ENCODE measurements around the gene CDC42BPB.

The CDC42BPB gene

GRCh38 chr14:103006106-103006505 lies 51.2 kb downstream of the CDC42BPB start:
- Histone ChIP-seq H3K4me3 (ENCODE audit: insufficient read depth, low read length, poor library complexity, severe bottlenecking) (no peak overlapping the region), H3K9me2 (replicated peaks; ENCODE audit: insufficient read depth, low read length) (no peaks in the 10 kb centered on the region), H3K27ac (ENCODE audit: low read depth, low read length) (no peak overlapping the region), H2AFZ (ENCODE audit: low read depth, low read length, severe bottlenecking) (no peak overlapping the region), H3K36me3 (ENCODE audit: low read length) (no peaks in the 10 kb centered on the region), H3K79me2 (ENCODE audit: insufficient read depth, low read length) (no peaks in the 10 kb centered on the region), H3K4me2 (ENCODE audit: low read depth, low read length, poor library complexity, severe bottlenecking) (no peak overlapping the region), H3K9me3 (ENCODE audit: insufficient read depth, low read length) (no peaks in the 10 kb centered on the region), H3K9ac (ENCODE audit: low read length) (no peak overlapping the region), H3F3A (ENCODE audit: insufficient read depth) (no peaks in the 10 kb centered on the region), H4K20me1 (ENCODE audit: low read depth, low read length) (no peaks in the 10 kb centered on the region), H3K27me3 (ENCODE audit: low read length) (no peaks in the 10 kb centered on the region)
- no peak for TF ChIP-seq EZH2phosphoT487 (conservative IDR thresholded peaks at IDR 0.05; ENCODE audit: low read length)
- TF ChIP-seq CTCF (IDR thresholded peaks at IDR 0.05; ENCODE audit: insufficient read depth, low read length, poor library complexity, severe bottlenecking): no peak

GRCh38 chr14:103003850-103004249 lies 53.5 kb downstream of the CDC42BPB start:
- no peak overlapping the region for H2AFZ ChIP-seq (ENCODE audit: low read depth, low read length, severe bottlenecking)
- no peak overlapping the region for H3K4me3 ChIP-seq (ENCODE audit: insufficient read depth, low read length, poor library complexity, severe bottlenecking)
- no peaks in the 10 kb centered on the region for H3K36me3 ChIP-seq (ENCODE audit: low read length)
- no peaks in the 10 kb centered on the region for H3K9me3 ChIP-seq (ENCODE audit: insufficient read depth, low read length)
- H3K9ac ChIP-seq (ENCODE audit: low read length): no peak overlapping the region
- no peaks in the 10 kb centered on the region for H3F3A ChIP-seq (ENCODE audit: insufficient read depth)
- no peak overlapping the region for H3K4me2 ChIP-seq (ENCODE audit: low read depth, low read length, poor library complexity, severe bottlenecking)
- H4K20me1 ChIP-seq (ENCODE audit: low read depth, low read length): no peaks in the 10 kb centered on the region
- no peaks in the 10 kb centered on the region for H3K9me2 ChIP-seq (replicated peaks; ENCODE audit: insufficient read depth, low read length)
- H3K79me2 ChIP-seq (ENCODE audit: insufficient read depth, low read length): no peaks in the 10 kb centered on the region
- H3K27me3 ChIP-seq (ENCODE audit: low read length): no peaks in the 10 kb centered on the region
- TF ChIP-seq CTCF (IDR thresholded peaks at IDR 0.05; ENCODE audit: insufficient read depth, low read length, poor library complexity, severe bottlenecking): no peak
- TF ChIP-seq EZH2phosphoT487 (conservative IDR thresholded peaks at IDR 0.05; ENCODE audit: low read length): no peak
- H3K27ac ChIP-seq (ENCODE audit: low read depth, low read length): no peak overlapping the region

GRCh38 chr14:103003351-103003615 lies 54.1 kb downstream of the CDC42BPB start:
- no peaks in the 10 kb centered on the region for H3K27me3 ChIP-seq (ENCODE audit: low read length)
- no peak overlapping the region for H2AFZ ChIP-seq (ENCODE audit: low read depth, low read length, severe bottlenecking)
- H3K9me2 ChIP-seq (replicated peaks; ENCODE audit: insufficient read depth, low read length): no peaks in the 10 kb centered on the region
- no peak overlapping the region for H3K27ac ChIP-seq (ENCODE audit: low read depth, low read length)
- no peaks in the 10 kb centered on the region for H3K36me3 ChIP-seq (ENCODE audit: low read length)
- H3K9me3 ChIP-seq (ENCODE audit: insufficient read depth, low read length): no peaks in the 10 kb centered on the region
- H3K4me2 ChIP-seq (ENCODE audit: low read depth, low read length, poor library complexity, severe bottlenecking): no peak overlapping the region
- H3K9ac ChIP-seq (ENCODE audit: low read length): no peak overlapping the region
- TF ChIP-seq CTCF (IDR thresholded peaks at IDR 0.05; ENCODE audit: insufficient read depth, low read length, poor library complexity, severe bottlenecking): no peak
- no peak for TF ChIP-seq EZH2phosphoT487 (conservative IDR thresholded peaks at IDR 0.05; ENCODE audit: low read length)
- H4K20me1 ChIP-seq (ENCODE audit: low read depth, low read length): no peaks in the 10 kb centered on the region
- H3F3A ChIP-seq (ENCODE audit: insufficient read depth): no peaks in the 10 kb centered on the region
- no peak overlapping the region for H3K4me3 ChIP-seq (ENCODE audit: insufficient read depth, low read length, poor library complexity, severe bottlenecking)
- H3K79me2 ChIP-seq (ENCODE audit: insufficient read depth, low read length): no peaks in the 10 kb centered on the region

Measured in SU-DHL-6 (cell line).